Measurements from ENCODE around the gene ZNF710.

Gene ZNF710

GRCh38 chr15:90042356-90042755 lies 41.2 kb downstream of the ZNF710 start:
- no peak for DNase-seq

GRCh38 chr15:90042766-90043529 lies 41.8 kb downstream of the ZNF710 start:
- no peak for DNase-seq

- DNase-seq, result no peak
Measured at GRCh38 chr15:90043530-90044010, 42.4 kb downstream of the ZNF710 start.

GRCh38 chr15:90044191-90044590 lies 43.1 kb downstream of the ZNF710 start:
- DNase-seq, result no peak

- no peak for DNase-seq
Measured at GRCh38 chr15:90044916-90045371, 43.8 kb downstream of the ZNF710 start.

- no peak for DNase-seq
Measured at GRCh38 chr15:90046289-90046688, 45.2 kb downstream of the ZNF710 start.

- no peak for DNase-seq
Measured at GRCh38 chr15:90046911-90047392, 45.8 kb downstream of the ZNF710 start.

- DNase-seq, result no peak
Measured at GRCh38 chr15:90047956-90048575, 46.9 kb downstream of the ZNF710 start.

- DNase-seq, result no peak
Measured at GRCh38 chr15:90049030-90049429, 47.9 kb downstream of the ZNF710 start.

DNA sequence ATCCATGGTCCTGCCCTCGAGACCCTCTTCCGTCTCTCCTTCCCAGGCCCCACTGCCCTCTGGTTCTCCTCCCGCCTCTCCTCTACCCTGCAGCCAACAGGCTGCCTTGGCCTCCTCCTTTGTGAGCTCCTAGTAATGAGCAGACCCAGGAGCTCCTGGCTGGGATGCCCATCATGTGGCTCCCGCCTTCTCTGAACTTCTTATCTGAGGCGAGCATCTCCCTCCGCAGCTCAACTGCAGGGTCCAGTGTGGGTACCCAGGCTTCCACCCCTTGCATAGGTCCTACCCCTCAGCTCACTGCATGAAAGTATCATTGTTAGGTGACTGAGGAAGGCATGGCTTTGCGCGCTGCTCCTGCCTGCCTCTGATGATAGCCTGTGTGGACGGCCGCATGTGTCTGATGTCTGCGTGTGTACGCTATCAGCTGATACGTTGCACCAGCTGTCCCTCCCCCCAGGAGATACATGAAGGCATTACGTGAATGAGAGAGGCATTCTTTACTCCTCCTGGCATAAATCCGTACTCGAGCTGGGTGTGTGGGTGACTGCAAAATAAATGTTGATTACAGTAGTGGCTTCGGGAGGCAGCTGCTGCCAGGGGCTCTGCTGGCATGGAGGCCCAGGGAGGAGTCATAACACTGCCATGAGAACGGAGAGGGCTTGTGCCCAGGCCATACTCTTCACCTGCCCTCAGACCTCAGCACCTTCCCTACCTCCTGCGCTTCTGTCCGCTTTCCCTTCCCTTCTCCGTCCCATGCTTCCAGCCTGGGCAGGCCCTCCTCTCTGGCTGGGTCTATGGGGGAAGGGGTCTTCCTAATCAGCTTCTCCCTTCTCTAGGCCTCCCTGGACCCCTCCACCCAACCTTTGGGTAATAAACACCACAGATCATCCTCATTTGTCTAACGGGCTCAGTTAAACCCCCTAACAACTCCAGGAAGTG lies 48.8 kb downstream of the ZNF710 start:
- no peak for DNase-seq

- no peak for DNase-seq
Measured at GRCh38 chr15:90051874-90052273, 50.8 kb downstream of the ZNF710 start.

DNA sequence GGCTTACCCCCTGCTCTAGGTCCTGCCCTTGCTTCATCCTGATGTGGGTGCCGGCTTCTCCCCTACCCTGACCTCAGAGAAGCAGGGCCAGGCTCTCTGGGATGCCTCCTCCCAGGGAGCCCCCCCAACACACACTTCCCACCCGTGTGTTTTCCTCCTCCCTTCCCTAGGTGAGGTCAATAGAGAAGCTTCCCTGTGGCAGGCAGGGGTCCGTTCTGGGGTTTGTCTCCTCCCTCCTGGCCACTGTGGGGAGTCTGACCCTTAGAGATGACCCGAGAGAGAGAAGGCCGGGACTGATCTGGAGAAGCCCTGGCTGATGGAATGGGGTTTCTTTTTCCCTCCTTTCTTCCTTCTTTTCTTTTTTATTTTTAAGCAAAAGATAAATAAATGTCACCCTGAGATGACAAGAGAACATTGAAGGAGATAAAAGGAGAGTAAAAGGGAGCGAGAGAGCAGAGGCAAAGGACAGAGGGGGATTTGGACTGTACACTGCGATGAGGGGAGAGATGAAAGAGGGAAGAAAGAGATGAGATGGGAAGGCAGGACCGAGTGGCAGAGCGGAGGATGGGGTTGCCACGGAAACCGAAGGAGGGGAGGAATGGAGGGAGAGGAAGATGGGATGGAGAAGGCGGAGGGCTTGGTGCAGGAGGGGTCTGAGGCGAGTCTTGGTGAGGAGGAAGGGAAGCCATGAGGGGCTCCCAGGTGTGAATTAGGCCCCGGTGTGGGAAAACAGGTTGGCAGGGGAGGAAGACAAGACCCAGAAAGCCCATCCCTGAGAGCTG lies 52.8 kb downstream of the ZNF710 start:
- no peak for DNase-seq

GRCh38 chr15:90054618-90055097 lies 53.5 kb downstream of the ZNF710 start:
- no peak for DNase-seq

- no peak for DNase-seq
Measured at GRCh38 chr15:90055182-90055581, 54.1 kb downstream of the ZNF710 start.

DNA sequence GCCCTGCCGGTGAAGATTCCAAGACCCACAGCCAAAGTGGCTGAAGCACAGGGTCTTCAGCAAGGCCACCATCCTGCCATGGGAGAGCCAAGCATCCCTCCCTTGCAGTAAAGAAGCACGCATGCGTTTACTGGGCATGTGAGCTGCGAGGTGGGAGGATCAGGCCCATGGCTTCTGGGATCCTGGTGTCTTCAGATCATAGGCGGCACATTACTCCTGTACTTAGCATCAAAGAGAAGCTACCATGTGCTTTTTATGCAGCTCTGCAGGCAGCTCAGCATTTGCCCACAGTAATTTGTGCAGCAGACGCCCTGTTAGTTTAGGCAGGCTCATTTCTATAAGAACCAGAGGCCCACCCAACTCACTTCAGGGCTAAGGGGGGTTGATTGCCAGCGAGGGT lies 55.4 kb downstream of the ZNF710 start:
- DNase-seq, result no peak

DNA sequence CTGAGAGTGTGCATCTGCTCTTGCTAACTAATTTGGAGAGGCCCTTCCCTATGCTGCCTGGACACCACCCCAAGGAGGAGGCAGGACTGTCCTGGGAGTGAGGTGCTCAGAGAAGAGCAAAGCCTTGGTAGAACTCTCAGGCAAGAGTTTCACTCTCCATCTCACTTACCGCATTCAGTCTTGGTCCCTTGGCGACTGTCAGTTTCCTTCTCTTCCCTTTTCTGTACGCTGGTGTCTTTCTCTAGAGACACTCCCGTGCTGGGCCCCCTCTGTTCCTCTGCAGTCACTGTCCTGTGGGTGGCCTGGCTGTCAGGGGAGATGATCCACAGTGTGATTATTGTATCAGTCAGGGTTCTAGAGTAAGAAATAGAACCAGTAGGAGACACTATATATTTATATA lies 57.2 kb downstream of the ZNF710 start:
- DNase-seq, result no peak

GRCh38 chr15:90058775-90059174 lies 57.7 kb downstream of the ZNF710 start:
- DNase-seq, result no peak

- DNase-seq, result no peak
Measured at GRCh38 chr15:90059208-90059985, 58.3 kb downstream of the ZNF710 start.

GRCh38 chr15:90060797-90061196 lies 59.7 kb downstream of the ZNF710 start:
- DNase-seq, result no peak

GRCh38 chr15:90062023-90062442 lies 60.9 kb downstream of the ZNF710 start:
- no peak for DNase-seq

GRCh38 chr15:90062462-90062932 lies 61.4 kb downstream of the ZNF710 start:
- no peak for DNase-seq
